ENCODE measurements around the gene ANTXR2.

DNA sequence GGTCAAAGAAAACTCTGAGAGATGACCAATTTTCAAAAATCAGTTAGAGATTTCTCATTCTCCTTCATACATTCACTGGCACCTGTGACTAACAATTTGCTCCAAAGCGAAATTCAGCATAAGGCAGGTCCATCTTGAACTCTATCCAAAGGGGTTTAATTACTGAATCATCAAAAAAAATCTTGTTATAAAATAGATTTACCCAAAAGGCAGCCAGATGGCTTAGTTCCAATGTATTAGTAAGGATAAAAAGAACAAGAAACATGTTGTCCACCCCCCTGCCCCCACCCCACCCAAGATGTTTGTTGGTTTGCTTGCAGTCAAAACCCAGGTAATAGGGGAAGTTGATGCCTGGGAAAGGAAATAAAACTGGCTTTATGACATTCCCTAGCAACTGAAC is 200.3 kb downstream of the ANTXR2 start:
- TF ChIP-seq, protein P1, sequence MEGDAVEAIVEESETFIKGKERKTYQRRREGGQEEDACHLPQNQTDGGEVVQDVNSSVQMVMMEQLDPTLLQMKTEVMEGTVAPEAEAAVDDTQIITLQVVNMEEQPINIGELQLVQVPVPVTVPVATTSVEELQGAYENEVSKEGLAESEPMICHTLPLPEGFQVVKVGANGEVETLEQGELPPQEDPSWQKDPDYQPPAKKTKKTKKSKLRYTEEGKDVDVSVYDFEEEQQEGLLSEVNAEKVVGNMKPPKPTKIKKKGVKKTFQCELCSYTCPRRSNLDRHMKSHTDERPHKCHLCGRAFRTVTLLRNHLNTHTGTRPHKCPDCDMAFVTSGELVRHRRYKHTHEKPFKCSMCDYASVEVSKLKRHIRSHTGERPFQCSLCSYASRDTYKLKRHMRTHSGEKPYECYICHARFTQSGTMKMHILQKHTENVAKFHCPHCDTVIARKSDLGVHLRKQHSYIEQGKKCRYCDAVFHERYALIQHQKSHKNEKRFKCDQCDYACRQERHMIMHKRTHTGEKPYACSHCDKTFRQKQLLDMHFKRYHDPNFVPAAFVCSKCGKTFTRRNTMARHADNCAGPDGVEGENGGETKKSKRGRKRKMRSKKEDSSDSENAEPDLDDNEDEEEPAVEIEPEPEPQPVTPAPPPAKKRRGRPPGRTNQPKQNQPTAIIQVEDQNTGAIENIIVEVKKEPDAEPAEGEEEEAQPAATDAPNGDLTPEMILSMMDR (IDR thresholded peaks at IDR 0.05) = no peak
- TF ChIP-seq POLR2A (IDR thresholded peaks at IDR 0.05) = no peak

All from Peyer's patch (tissue), 4 donors.